Skin epidermis (tissue), 12 donors: ENCODE data around the gene HSH2D.

Experiments
- H3K27ac ChIP-seq, 21 experiments: fragments of 200-600 bp; sonication (generic) in 11 of 21; one replicate each; pipeline ENCODE4 v1.5.0; 2020; ENCODE audit warnings: mild to moderate bottlenecking in 3 of 21, inconsistent platforms in 2 of 21, moderate library complexity in 2 of 21
- H3K4me3 ChIP-seq, 7 experiments: fragments of 200-600 bp; sonication (generic) in 2 of 7; one replicate each; pipeline ENCODE4 v1.5.0; 2020; ENCODE audit warnings: inconsistent platforms in 2 of 7, mild to moderate bottlenecking in 2 of 7, moderate library complexity in 1 of 7

The HSH2D gene

GRCh38 chr19:16205205-16206045, 61.9 kb downstream of the HSH2D start:
- Histone ChIP-seq H3K4me3 (no peak overlapping the region), H3K27ac (no peak overlapping the region)

- Histone ChIP-seq H3K27ac (no peak overlapping the region), H3K4me3 (no peak overlapping the region)
Measured at GRCh38 chr19:16206046-16206605, 62.6 kb downstream of the HSH2D start.

GRCh38 chr19:16206637-16207036, 63.2 kb downstream of the HSH2D start:
- no peak overlapping the region for H3K4me3 ChIP-seq

GRCh38 chr19:16207063-16207462, 63.6 kb downstream of the HSH2D start:
- no peak overlapping the region for H3K27ac ChIP-seq

More at GRCh38 chr19:16206637-16207036, 63.2 kb downstream of the HSH2D start:
- no peak overlapping the region for H3K27ac ChIP-seq

GRCh38 chr19:16207490-16208025, 64.1 kb downstream of the HSH2D start:
- H3K27ac ChIP-seq = no peak overlapping the region
- no peak overlapping the region for H3K4me3 ChIP-seq

More at GRCh38 chr19:16207063-16207462, 63.6 kb downstream of the HSH2D start:
- no peak overlapping the region for H3K4me3 ChIP-seq
